GM15510 (cell line): ENCODE measurements around the gene LCE1A.

Experiments
- POLR2A ChIP-seq: IDR thresholded peaks from 3 replicates; pipeline ENCODE4 v1.6.1; 2011; ENCODE audit warnings: borderline replicate concordance; ENCODE audit not compliant: insufficient read length; ENCODE audit errors: extremely low read depth

Gene LCE1A

GRCh38 chr1:152860129-152860528 lies 32.9 kb downstream of the LCE1A start:
- no peak for TF ChIP-seq POLR2A

- TF ChIP-seq POLR2A: no peak
Observed at GRCh38 chr1:152861374-152861773, 34.1 kb downstream of the LCE1A start.

- no peak for TF ChIP-seq POLR2A
Observed at GRCh38 chr1:152864443-152864842, 37.2 kb downstream of the LCE1A start.

GRCh38 chr1:152866321-152866720 lies 39.0 kb downstream of the LCE1A start:
- TF ChIP-seq POLR2A: no peak

GRCh38 chr1:152869808-152870419 lies 42.6 kb downstream of the LCE1A start:
- TF ChIP-seq POLR2A: no peak

- no peak for TF ChIP-seq POLR2A
Observed at GRCh38 chr1:152870831-152871730, 43.8 kb downstream of the LCE1A start.

GRCh38 chr1:152871731-152872126 lies 44.5 kb downstream of the LCE1A start:
- no peak for TF ChIP-seq POLR2A

- TF ChIP-seq POLR2A: no peak
Observed at GRCh38 chr1:152873495-152873894, 46.2 kb downstream of the LCE1A start.

- TF ChIP-seq POLR2A: no peak
Observed at GRCh38 chr1:152876827-152877226, 49.6 kb downstream of the LCE1A start.
